Measurements from ENCODE around the gene UBL4B.

GRCh38 chr1:110130113-110130591, 17.9 kb downstream of the UBL4B start:
- no peak for TF ChIP-seq POLR2AphosphoS5 (IDR thresholded peaks at IDR 0.05; ENCODE audit: low read depth, low read length)
- TF ChIP-seq POLR2A (IDR thresholded peaks at IDR 0.05; ENCODE audit: low read depth, low read length), result no peak
- no peak for TF ChIP-seq TAF1 (IDR thresholded peaks at IDR 0.05; ENCODE audit: borderline replicate concordance, low read depth, low read length)
